H9 (cell line): ENCODE data around the gene LATS2. TPM values are rescaled to one million over a fixed set of nuclear protein-coding genes. Genes with fewer than 3 reads are reported as not detected.
A peak's percentile ranks its signal among the peaks of the same experiment; 100 is the strongest.

Source experiments
- DNase-seq: peaks from one replicate; pipeline ENCODE4 v3.0.0-alpha.2; 2017
- H2AFZ ChIP-seq: one replicate; pipeline ENCODE4 v1.6.1; 2013; ENCODE audit warnings: mild to moderate bottlenecking, low read length, control low read depth, moderate library complexity
- H2AK5ac ChIP-seq: 2 replicates; pipeline ENCODE4 v1.6.1; 2013; ENCODE audit warnings: low read length, control low read depth, mixed read lengths; ENCODE audit not compliant: insufficient read length
- H2BK120ac ChIP-seq: one replicate; pipeline ENCODE4 v1.6.1; 2013; ENCODE audit warnings: low read depth, mild to moderate bottlenecking, low read length, control low read depth, inconsistent platforms; ENCODE audit not compliant: poor library complexity, severe bottlenecking
- H2BK12ac ChIP-seq: 2 replicates; pipeline ENCODE4 v1.6.1; 2013; ENCODE audit warnings: low read length, control low read depth, mixed read lengths, low read depth; ENCODE audit not compliant: insufficient read length
- H2BK15ac ChIP-seq: 2 replicates; pipeline ENCODE4 v1.6.1; 2013; ENCODE audit warnings: low read depth, low read length, control low read depth
- H2BK20ac ChIP-seq: one replicate; pipeline ENCODE4 v1.6.1; 2013; ENCODE audit warnings: low read depth, mild to moderate bottlenecking, low read length, control low read depth, inconsistent platforms; ENCODE audit not compliant: poor library complexity, severe bottlenecking
- H2BK5ac ChIP-seq: 2 replicates; pipeline ENCODE4 v1.6.1; 2013; ENCODE audit warnings: low read length, control low read depth, mixed read lengths; ENCODE audit not compliant: insufficient read length
- H3K14ac ChIP-seq: 2 replicates; pipeline ENCODE4 v1.6.1; 2013; ENCODE audit warnings: low read length, control low read depth; ENCODE audit not compliant: insufficient read depth
- H3K18ac ChIP-seq: 2 replicates; pipeline ENCODE4 v1.6.1; 2013; ENCODE audit warnings: low read depth, mild to moderate bottlenecking, mixed read lengths, low read length, control low read depth; ENCODE audit not compliant: insufficient read length
- H3K23ac ChIP-seq: 2 replicates; pipeline ENCODE4 v1.6.1; 2013; ENCODE audit warnings: low read length, control low read depth, mixed read lengths, low read depth; ENCODE audit not compliant: insufficient read length
- H3K23me2 ChIP-seq: 2 replicates; pipeline ENCODE4 v1.6.1; 2013; ENCODE audit warnings: low read depth, mild to moderate bottlenecking, mixed read lengths, low read length, control low read depth; ENCODE audit not compliant: insufficient read length, poor library complexity, severe bottlenecking
- H3K27ac ChIP-seq: 2 replicates; pipeline ENCODE4 v1.5.1; 2013; ENCODE audit warnings: low read length, control low read depth, mixed read lengths, low read depth; ENCODE audit not compliant: insufficient read length
- H3K27me3 ChIP-seq: 2 replicates; pipeline ENCODE4 v1.6.1; 2013; ENCODE audit warnings: low read length, control low read depth, inconsistent platforms; ENCODE audit not compliant: insufficient read depth
- H3K4ac ChIP-seq: 2 replicates; pipeline ENCODE4 v1.6.1; 2013; ENCODE audit warnings: low read depth, mild to moderate bottlenecking, control low read depth, inconsistent platforms, low read length, moderate library complexity
- H3K4me1 ChIP-seq: 2 replicates; pipeline ENCODE4 v1.6.1; 2013; ENCODE audit warnings: low read length, control low read depth, inconsistent platforms; ENCODE audit not compliant: insufficient read depth
- H3K4me2 ChIP-seq: 2 replicates; pipeline ENCODE4 v1.6.1; 2013; ENCODE audit warnings: low read length, control low read depth, mixed read lengths; ENCODE audit not compliant: insufficient read length, insufficient read depth
- H3K56ac ChIP-seq: 2 replicates; pipeline ENCODE4 v1.6.1; 2013; ENCODE audit warnings: low read depth, mild to moderate bottlenecking, mixed read lengths, low read length, control low read depth; ENCODE audit not compliant: insufficient read length
- H3K79me1 ChIP-seq: 2 replicates; pipeline ENCODE4 v1.6.1; 2013; ENCODE audit warnings: low read depth, mild to moderate bottlenecking, moderate library complexity, low read length, control low read depth, inconsistent platforms; ENCODE audit not compliant: insufficient read depth, poor library complexity, severe bottlenecking
- H3K79me2 ChIP-seq: 2 replicates; pipeline ENCODE4 v1.6.1; 2013; ENCODE audit warnings: low read length, control low read depth, inconsistent platforms; ENCODE audit not compliant: insufficient read depth
- H3K9ac ChIP-seq: 2 replicates; pipeline ENCODE4 v1.6.1; 2013; ENCODE audit warnings: low read length, control low read depth, mixed read lengths; ENCODE audit not compliant: insufficient read length; ENCODE audit errors: extremely low read depth
- H3K9me3 ChIP-seq: one replicate; pipeline ENCODE4 v1.6.1; 2013; ENCODE audit warnings: low read depth, low read length, inconsistent platforms; ENCODE audit not compliant: control insufficient read depth
- H3T11ph ChIP-seq: one replicate; pipeline ENCODE4 v1.6.1; 2013; ENCODE audit warnings: mild to moderate bottlenecking, low read length, control low read depth, inconsistent platforms
- H4K20me1 ChIP-seq: one replicate; pipeline ENCODE4 v1.6.1; 2013; ENCODE audit not compliant: control insufficient read depth, insufficient read length, insufficient read depth
- H4K5ac ChIP-seq: 2 replicates; pipeline ENCODE4 v1.6.1; 2013; ENCODE audit warnings: low read depth, mild to moderate bottlenecking, mixed read lengths, low read length, control low read depth; ENCODE audit not compliant: insufficient read length
- H4K8ac ChIP-seq: replicated peaks from 2 replicates; pipeline ENCODE4 v1.6.1; 2013; ENCODE audit warnings: low read length, control low read depth, mixed read lengths, low read depth; ENCODE audit not compliant: insufficient read length
- H4K91ac ChIP-seq: 2 replicates; pipeline ENCODE4 v1.6.1; 2013; ENCODE audit warnings: low read depth, mild to moderate bottlenecking, moderate library complexity, mixed read lengths, low read length, control low read depth; ENCODE audit not compliant: insufficient read length
- H3K27ac Mint-ChIP-seq, 3 experiments: 2 replicates in 2 of 3; 3 replicates in 1 of 3; pipeline ENCODE4 v1.8.0; 2020 to 2021; ENCODE audit warnings: mixed read lengths in 3 of 3, mild to moderate bottlenecking in 1 of 3, moderate library complexity in 1 of 3
- H3K27me3 Mint-ChIP-seq: 2 replicates; pipeline ENCODE4 v1.8.0; 2021; ENCODE audit warnings: low read depth, mild to moderate bottlenecking, moderate library complexity, mixed read lengths
- H3K36me3 Mint-ChIP-seq, 3 experiments: 2 replicates in 2 of 3; 3 replicates in 1 of 3; pipeline ENCODE4 v1.8.0; 2020 to 2021; ENCODE audit warnings: low read depth in 3 of 3, mixed read lengths in 3 of 3; ENCODE audit not compliant: insufficient read depth in 1 of 3
- H3K4me1 Mint-ChIP-seq, 2 experiments: 2 replicates each; pipeline ENCODE4 v1.8.0; 2020; ENCODE audit warnings: mixed read lengths in 2 of 2
- H3K4me3 Mint-ChIP-seq, 2 experiments: 2 replicates in 1 of 2; 3 replicates in 1 of 2; pipeline ENCODE4 v1.8.0; 2020 to 2021; ENCODE audit warnings: mild to moderate bottlenecking in 2 of 2, mixed read lengths in 2 of 2, moderate library complexity in 1 of 2
- H3K9me3 Mint-ChIP-seq, 2 experiments: 2 replicates in 1 of 2; 3 replicates in 1 of 2; pipeline ENCODE4 v1.8.0; 2020; ENCODE audit warnings: mild to moderate bottlenecking in 2 of 2, mixed read lengths in 2 of 2, moderate library complexity in 1 of 2
- WGBS: extraction: QIAGEN DNeasy Blood & Tissue Kit; methylation state at CpG from one replicate; pipeline ENCODE4 v1.1.7; 2013; ENCODE audit warnings: missing lambda C conversion rate, low lambda C conversion rate, mixed read lengths; ENCODE audit not compliant: insufficient read length; ENCODE audit errors: extremely low coverage; 5-methylcytosine and 5-hydroxymethylcytosine counted together
- total RNA-seq: library from RNA; stranded (reverse); gene quantifications from 2 replicates; pipeline ENCODE4 v1.2.1, GENCODE V29; 2021
- TF ChIP-seq, protein P1 (sequence below): fragments of 200-600 bp; sonication (generic); conservative IDR thresholded peaks from 3 replicates; pipeline ENCODE4 v1.8.0; 2021; ENCODE audit warnings: antibody characterized with exemption, mild to moderate bottlenecking

The LATS2 gene
- total RNA-seq, 1 experiment from 2014 or later, result 20.0 TPM

DNA sequence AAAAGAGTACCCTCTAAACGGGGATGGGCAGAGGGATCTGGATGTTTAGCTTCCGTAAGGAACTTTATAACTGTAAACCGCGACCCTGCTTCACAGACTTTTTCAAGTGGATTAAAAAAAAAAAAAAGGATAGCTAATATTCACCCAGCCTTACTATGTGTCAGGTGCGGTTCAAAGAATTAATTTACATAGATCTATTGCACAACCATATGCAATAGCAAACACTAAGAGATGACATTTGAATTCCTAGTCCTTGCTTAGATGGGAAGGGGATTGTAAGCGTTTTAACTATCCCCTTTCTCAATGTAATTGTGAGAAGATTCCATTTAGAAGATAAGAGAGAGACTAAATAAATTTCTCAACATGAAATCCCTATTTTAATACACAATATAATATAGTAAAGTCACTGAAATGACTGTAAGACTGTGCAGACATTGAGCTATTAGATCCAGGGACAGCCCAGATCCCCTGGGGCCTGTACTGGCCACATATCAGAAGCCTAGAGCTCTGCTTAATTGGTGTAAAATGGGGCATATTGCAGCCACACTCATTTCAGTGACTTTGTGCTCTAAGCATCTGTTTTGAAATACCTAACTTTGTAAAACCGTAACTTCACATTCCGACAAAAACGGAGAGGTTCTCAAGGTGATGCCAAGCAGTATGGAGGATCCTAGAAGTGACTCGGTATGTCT lies 13.6 kb downstream of the LATS2 start:
- Histone ChIP-seq H3K23me2 (no peaks in the 10 kb centered on the region), H3K9me3 (no peaks in the 10 kb centered on the region), H3K4me1 (peaks cover 3% of the 10 kb centered on the region; the same call in 1 of the 2 replicates), H2AK5ac (no peak overlapping the region), H4K5ac (no peak overlapping the region), H3K23ac (no peak overlapping the region), H2BK5ac (no peak overlapping the region), H4K8ac (no peak overlapping the region), H3K14ac (no peak overlapping the region), H3K4me2 (no peak overlapping the region), H4K91ac (no peak overlapping the region), H2BK20ac (no peak overlapping the region), H2BK120ac (no peak overlapping the region), H3K27me3 (no peaks in the 10 kb centered on the region), H2BK15ac (no peak overlapping the region), H2BK12ac (no peak overlapping the region), H2AFZ (no peak overlapping the region), H3K27ac (no peak overlapping the region), H3K4ac (no peak overlapping the region), H3K79me2 (peaks cover 49% of the 10 kb centered on the region; the same call in 1 of the 2 replicates), H3K56ac (no peak overlapping the region), H3K79me1 (peaks cover 7% of the 10 kb centered on the region), H3K18ac (no peak overlapping the region), H3T11ph (no peak overlapping the region), H4K20me1 (peaks cover 3% of the 10 kb centered on the region), H3K9ac (no peak overlapping the region)
- DNase-seq, result no peak
- Mint-ChIP-seq H3K27me3 (no peaks in the 10 kb centered on the region), H3K4me1 (peaks cover 31 to 33% of the 10 kb centered on the region in 2 experiments), H3K27ac (peak overlapping the region in 1 of 3 experiments; percentile 8; a peak in 1 of 7 replicates), H3K4me3 (no peak overlapping the region), H3K9me3 (no peaks in the 10 kb centered on the region), H3K36me3 (peaks cover 17 to 37% (median 30%) of the 10 kb centered on the region in 3 experiments; a peak in 6 of 7 replicates)
- TF ChIP-seq, protein P1, sequence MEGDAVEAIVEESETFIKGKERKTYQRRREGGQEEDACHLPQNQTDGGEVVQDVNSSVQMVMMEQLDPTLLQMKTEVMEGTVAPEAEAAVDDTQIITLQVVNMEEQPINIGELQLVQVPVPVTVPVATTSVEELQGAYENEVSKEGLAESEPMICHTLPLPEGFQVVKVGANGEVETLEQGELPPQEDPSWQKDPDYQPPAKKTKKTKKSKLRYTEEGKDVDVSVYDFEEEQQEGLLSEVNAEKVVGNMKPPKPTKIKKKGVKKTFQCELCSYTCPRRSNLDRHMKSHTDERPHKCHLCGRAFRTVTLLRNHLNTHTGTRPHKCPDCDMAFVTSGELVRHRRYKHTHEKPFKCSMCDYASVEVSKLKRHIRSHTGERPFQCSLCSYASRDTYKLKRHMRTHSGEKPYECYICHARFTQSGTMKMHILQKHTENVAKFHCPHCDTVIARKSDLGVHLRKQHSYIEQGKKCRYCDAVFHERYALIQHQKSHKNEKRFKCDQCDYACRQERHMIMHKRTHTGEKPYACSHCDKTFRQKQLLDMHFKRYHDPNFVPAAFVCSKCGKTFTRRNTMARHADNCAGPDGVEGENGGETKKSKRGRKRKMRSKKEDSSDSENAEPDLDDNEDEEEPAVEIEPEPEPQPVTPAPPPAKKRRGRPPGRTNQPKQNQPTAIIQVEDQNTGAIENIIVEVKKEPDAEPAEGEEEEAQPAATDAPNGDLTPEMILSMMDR, result no peak
- WGBS, result no CpG with 5 or more reads among the region's 10 CpGs
